GM18909 (cell line): ENCODE results near the gene PDE4B.
"Not testable (repeated sequence)": the region's sequence is repeated elsewhere in the genome, so short reads cannot be mapped to it uniquely, and the experiment has no call there.

Experiments
- ATAC-seq: cut with Tn5 transposase; IDR thresholded peaks from one replicate; pipeline ENCODE4 v1.9.1; 2021; ENCODE audit warnings: mild to moderate bottlenecking; ENCODE audit not compliant: unreplicated experiment, poor library complexity

The PDE4B gene

DNA sequence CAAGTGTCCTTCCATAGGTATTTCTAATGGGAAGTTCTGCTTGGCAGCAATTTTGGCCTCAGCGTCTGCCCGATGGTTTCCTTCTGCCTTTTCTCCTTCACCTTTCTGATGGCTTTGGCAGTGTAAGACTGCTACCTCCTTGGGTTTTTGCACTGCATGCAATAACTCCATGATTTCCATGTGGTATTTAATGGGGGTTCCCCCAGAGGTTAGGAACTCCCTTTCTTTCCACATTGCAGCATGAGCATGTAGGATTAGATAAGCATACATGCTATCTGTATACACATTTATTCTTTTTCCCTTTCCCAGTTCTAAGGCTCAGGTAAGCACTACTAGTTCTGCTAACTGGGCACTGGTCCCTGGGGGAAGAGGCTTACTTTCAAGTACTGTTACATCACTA lies 628.2 kb downstream of the PDE4B start:
- ATAC-seq, result not testable (repeated sequence)

DNA sequence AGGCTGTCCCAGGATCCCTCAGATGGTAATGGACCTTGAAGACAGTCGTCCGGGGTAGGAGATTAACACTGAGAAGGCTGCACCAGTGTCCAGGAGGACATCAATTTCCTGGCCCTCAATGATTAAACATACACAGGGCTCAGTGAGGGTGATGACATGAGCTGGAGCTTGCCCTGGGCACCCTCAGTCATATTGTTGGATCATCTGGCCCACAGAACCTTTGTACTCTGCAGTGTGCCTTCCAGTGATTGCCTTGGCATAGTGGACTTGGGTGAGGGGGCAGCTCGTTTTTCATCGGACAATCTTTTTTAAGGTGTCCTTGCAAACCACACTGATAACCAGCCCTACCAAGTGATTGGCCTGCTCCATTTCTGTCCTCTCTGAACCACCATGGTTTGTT lies 630.1 kb downstream of the PDE4B start:
- no peak for ATAC-seq
